NCI-H146 (cell line): ENCODE measurements around the gene SPP1.
"Not testable (repeated sequence)": the region's sequence is repeated elsewhere in the genome, so short reads cannot be mapped to it uniquely, and the experiment has no call there.

ENCODE experiments used
- DNase-seq: peaks from one replicate; lab custom pipeline; 2025; lab: John Stamatoyannopoulos, UW

SPP1 gene

DNA sequence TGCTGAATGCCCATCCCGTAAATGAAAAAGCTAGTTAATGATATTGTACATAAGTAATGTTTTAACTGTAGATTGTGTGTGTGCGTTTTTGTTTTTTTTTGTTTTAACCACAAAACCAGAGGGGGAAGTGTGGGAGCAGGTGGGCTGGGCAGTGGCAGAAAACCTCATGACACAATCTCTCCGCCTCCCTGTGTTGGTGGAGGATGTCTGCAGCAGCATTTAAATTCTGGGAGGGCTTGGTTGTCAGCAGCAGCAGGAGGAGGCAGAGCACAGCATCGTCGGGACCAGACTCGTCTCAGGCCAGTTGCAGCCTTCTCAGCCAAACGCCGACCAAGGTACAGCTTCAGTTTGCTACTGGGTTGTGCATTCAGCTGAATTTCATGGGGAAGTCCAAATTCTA, at the start of gene SPP1:
Gene SPP1, plus strand, starts transcription at position 249 of the 400 bp plus-strand sequence. CDS start 1,182 bp downstream, outside the sequence.
- no peak for DNase-seq

- DNase-seq: no peak
Measured at GRCh38 chr4:87926554-87927098, 48.9 kb upstream of the SPP1 start.

DNA sequence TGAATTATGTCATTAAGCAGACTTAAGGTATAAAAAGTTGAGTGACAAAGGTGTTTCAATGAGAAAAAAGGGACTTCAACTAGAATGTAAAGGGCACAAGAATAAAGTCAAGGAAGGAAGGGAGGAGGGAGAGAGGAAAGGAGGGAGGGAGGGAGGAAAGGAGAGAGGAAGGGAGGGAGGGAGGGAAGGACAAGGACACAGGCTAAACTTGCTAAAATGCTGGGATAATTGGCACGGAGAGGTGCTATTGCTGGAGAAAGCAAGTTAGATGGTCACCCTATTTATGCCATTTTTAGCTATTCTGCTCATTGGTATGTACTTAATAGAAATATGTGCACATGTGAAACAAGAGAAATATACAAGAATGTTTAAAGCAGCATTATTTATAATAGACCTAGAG, 44.9 kb upstream of the SPP1 start:
- DNase-seq: no peak

GRCh38 chr4:87931932-87932331, 43.6 kb upstream of the SPP1 start:
- no peak for DNase-seq

- no peak for DNase-seq
Measured at GRCh38 chr4:87932718-87933141, 42.8 kb upstream of the SPP1 start.

GRCh38 chr4:87933337-87933736, 42.2 kb upstream of the SPP1 start:
- no peak for DNase-seq

GRCh38 chr4:87934157-87934704, 41.3 kb upstream of the SPP1 start:
- DNase-seq: no peak

DNA sequence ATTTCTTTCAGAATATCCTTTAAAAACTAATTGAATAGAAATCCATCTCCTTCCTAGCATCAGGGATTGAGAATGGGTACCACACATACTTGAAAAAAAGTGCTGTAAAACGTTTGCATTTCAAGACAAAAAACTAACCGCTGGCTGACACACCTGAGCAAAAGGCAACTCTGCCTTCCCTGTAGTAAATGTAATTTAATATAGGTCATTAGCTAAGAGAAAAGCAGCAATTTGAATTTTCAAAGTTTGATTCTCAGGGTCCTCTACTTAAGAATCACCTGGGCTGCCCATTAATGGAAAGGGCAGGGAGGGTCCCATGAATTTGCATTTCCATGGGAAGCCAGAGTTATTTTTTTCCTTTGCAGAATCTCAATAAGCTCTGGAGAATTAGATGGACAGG, 40.5 kb upstream of the SPP1 start:
- no peak for DNase-seq

DNA sequence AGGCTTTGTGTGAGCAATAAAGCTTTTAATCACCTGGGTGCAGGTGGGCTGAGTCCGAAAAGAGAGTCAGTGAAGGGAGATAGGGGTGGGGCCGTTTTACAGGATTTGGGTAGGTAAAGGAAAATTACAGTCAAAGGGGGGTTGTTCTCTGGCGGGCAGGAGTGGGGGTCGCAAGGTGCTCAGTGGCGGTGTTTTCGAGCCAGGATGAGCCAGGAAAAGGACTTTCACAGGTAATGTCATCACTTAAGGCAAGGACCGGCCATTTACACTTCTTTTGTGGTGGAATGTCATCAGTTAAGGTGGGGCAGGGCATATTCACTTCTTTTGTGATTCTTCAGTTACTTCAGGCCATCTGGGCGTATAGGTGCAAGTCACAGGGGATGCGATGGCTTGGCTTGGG, 39.6 kb upstream of the SPP1 start:
- DNase-seq: not testable (repeated sequence)

DNA sequence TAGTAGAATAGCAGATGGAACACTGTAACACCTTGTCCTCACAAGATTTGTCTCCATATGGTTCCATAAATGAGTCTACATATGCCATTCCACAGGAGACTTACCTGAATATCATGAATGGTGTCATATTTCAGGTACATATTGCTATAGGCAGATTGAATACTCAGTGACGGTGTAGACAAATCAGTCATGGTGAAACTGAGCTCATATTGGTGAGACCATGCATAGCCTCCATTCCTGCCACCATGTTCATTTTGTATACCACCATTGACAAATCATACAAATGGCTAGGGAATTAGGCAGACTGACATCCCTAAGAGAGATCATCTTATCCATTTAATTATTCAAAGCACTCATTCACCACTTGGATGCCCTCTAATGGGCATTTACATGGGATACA, 38.0 kb upstream of the SPP1 start:
- DNase-seq: no peak

GRCh38 chr4:87938746-87939145, 36.8 kb upstream of the SPP1 start:
- no peak for DNase-seq

DNA sequence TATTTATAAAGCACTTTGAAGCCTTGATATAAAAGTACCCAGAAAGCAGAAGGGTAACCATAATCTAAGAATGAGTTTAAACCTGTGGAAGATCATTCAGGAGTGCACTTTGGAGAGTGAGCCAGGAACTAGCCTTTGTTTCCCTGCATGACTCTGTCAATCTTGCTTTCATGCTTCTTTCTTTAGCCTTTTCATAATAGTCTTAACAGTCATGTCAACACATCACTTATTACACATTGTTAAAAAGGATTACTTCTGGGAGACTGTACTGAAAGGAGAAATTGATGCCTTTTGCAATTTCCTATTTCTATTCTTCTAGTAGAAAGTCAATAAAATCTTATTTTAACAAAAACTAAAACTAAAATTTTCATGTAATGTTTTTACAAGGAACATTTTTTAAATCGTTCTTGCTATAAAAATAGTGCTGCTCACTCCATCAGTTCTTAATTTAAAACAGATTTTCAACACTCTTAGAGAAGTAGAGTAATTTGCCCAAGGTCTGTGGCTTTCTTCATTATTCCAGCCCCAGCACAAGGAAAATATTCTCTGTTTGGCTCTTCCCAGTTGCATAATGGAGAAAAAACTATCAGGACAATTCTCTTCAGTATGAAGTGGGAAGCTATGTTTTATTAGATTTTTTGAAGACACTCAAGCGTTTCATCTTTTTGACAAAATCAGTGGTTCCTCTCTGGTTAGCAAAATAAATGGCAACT, 35.4 kb upstream of the SPP1 start:
- DNase-seq: no peak

- DNase-seq: not testable (repeated sequence)
Measured at GRCh38 chr4:87940809-87941208, 34.7 kb upstream of the SPP1 start.

- no peak for DNase-seq
Measured at GRCh38 chr4:87941537-87942392, 33.7 kb upstream of the SPP1 start.

DNA sequence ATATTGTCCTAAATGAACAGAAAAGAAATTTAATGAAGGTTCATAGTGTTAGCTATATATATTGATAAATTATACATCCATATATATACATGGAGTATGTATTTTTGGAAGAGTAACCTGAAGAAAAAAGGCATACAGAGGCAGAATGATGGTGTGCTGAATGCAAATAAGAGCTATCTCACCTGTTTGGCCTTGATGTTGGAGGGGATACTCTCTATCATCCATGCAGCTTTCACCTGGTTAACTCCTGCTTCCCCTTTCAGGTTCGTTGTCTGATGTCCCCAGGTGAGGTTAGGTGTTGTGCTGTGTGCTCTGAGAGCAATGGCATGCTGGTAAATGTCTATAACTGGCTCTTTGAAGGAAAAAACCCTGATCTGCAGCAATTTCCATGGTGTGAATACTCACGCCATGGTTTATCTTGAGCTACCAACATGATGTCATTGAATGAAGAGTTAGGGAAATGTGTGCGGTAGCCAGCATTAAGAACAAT, 31.8 kb upstream of the SPP1 start:
- DNase-seq: no peak

DNA sequence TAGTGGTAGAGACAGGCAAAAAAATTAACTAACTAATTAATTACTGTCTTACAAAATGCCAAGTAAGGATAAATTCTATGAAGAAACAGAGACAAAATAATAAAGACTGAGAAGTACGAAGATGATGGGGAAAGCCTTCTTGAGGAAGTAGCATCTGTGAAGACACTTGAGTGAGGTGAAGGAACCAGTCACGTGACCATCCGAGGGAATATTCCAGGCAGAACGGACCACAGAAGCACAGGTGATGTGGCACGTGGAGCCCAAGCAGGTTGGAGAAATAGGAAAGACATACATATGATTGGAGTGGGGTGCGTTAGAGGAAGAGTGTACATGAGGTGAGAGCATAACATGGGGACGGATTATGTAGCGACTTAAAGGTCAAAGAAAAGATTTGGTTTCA, 30.5 kb upstream of the SPP1 start:
- no peak for DNase-seq

DNA sequence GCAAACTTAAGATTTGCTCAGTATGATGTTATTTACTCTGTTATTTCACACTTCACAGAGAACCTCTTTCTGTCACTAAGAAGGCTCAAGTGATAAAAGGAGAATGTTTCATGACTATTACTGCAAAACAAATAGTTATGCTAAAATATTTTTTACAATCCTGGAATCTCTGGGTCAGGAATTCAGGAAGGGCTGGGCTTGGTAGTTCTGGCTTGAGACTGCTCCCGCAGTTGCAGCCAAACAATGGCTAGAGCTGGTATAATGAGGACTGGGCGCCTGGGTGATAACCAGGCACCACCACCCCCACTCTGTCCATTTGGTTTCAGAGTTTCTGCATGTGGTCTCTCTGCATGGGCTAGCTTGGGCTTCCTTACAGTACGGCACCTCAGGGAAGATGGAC, 28.7 kb upstream of the SPP1 start:
- DNase-seq: no peak

GRCh38 chr4:87947381-87948160, 27.9 kb upstream of the SPP1 start:
- no peak for DNase-seq

GRCh38 chr4:87949961-87950360, 25.6 kb upstream of the SPP1 start:
- DNase-seq: no peak

- no peak for DNase-seq
Measured at GRCh38 chr4:87950493-87950892, 25.0 kb upstream of the SPP1 start.

DNA sequence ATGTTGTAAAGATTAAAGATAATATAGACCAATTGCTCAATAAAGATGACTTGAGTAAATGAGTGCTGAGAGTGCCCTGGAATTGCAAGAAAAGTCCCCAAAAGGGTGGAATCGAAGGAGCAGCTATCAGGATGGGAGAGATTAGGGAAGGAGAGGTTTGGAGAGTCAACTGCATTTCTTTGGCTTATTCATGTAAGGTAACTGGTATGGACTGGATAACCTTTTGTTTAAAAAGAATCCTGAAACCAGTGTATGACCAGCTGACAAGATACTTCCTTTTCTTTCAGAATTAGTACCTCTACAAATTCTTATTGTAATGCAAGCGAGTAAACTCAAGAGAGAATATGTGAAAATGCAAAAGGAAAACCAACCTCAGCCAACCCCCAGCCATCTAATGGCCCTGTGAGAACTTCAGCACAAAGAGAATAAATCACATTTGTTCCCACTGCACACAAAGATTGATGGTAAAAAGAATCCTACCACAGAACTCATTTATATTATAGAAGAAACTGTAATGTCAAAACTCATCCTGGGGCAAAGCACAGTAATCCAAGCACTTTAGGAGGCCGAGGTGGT, 24.5 kb upstream of the SPP1 start:
- no peak for DNase-seq
